Neuronal stem cell (in vitro differentiated cells): Measurements from ENCODE around the gene SLC6A7.
A peak's percentile ranks its signal among the peaks of the same experiment; 100 is the strongest.

Source experiments
- DNase-seq: peaks from one replicate; pipeline ENCODE4 v3.0.0-alpha.2; 2013; ENCODE audit warnings: low spot score
- H2AFZ ChIP-seq: one replicate; pipeline ENCODE4 v1.6.1; 2013; ENCODE audit warnings: mild to moderate bottlenecking, low read length, inconsistent platforms
- H2AK5ac ChIP-seq: 2 replicates; pipeline ENCODE4 v1.6.1; 2013; ENCODE audit warnings: low read depth, mild to moderate bottlenecking, inconsistent platforms, low read length, moderate library complexity, mixed read lengths
- H2BK120ac ChIP-seq: 2 replicates; pipeline ENCODE4 v1.6.1; 2013; ENCODE audit warnings: low read depth, mild to moderate bottlenecking, inconsistent platforms, low read length, moderate library complexity, mixed read lengths
- H2BK12ac ChIP-seq: one replicate; pipeline ENCODE4 v1.6.1; 2013; ENCODE audit warnings: low read length, inconsistent platforms
- H2BK15ac ChIP-seq: 2 replicates; pipeline ENCODE4 v1.6.1; 2013; ENCODE audit warnings: mild to moderate bottlenecking, low read length, inconsistent platforms, mixed read lengths
- H2BK5ac ChIP-seq: one replicate; pipeline ENCODE4 v1.6.1; 2013; ENCODE audit warnings: inconsistent platforms, mild to moderate bottlenecking, low read length, moderate library complexity
- H3K14ac ChIP-seq: one replicate; pipeline ENCODE4 v1.6.1; 2013; ENCODE audit warnings: low read length, inconsistent platforms
- H3K18ac ChIP-seq: 2 replicates; pipeline ENCODE4 v1.6.1; 2013; ENCODE audit warnings: low read length, inconsistent platforms
- H3K23ac ChIP-seq: 2 replicates; pipeline ENCODE4 v1.6.1; 2013; ENCODE audit warnings: low read depth, mild to moderate bottlenecking, mixed read lengths, low read length, inconsistent platforms; ENCODE audit not compliant: poor library complexity
- H3K27ac ChIP-seq: replicated peaks from 3 replicates; pipeline ENCODE4 v1.5.1; 2013; ENCODE audit warnings: low read length, inconsistent platforms
- H3K27me3 ChIP-seq, 3 experiments: 2 replicates each; pipeline ENCODE4 v1.6.1; 2013; ENCODE audit warnings: low read length in 3 of 3, mild to moderate bottlenecking in 2 of 3, inconsistent platforms in 1 of 3, low read depth in 1 of 3, mixed read lengths in 1 of 3, moderate library complexity in 1 of 3; ENCODE audit not compliant: control insufficient read depth in 3 of 3, insufficient read depth in 3 of 3
- H3K36me3 ChIP-seq, 2 donors: replicated peaks in 1 of 2; 2 replicates each; pipeline ENCODE4 v1.6.1; 2013; ENCODE audit warnings: low read length in 2 of 2; ENCODE audit not compliant: control insufficient read depth in 2 of 2, insufficient read depth in 2 of 2
- H3K4ac ChIP-seq: 2 replicates; pipeline ENCODE4 v1.6.1; 2013; ENCODE audit warnings: inconsistent platforms, mild to moderate bottlenecking, low read length, moderate library complexity
- H3K4me1 ChIP-seq, 2 donors: 1 replicate in 1 of 2; 2 replicates in 1 of 2; pipeline ENCODE4 v1.6.1; 2013; ENCODE audit warnings: low read length in 2 of 2, low read depth in 1 of 2; ENCODE audit not compliant: control insufficient read depth in 2 of 2, insufficient read depth in 1 of 2
- H3K4me2 ChIP-seq: one replicate; pipeline ENCODE4 v1.6.1; 2013; ENCODE audit warnings: mild to moderate bottlenecking, low read length, inconsistent platforms; ENCODE audit not compliant: insufficient read depth, poor library complexity, severe bottlenecking
- H3K4me3 ChIP-seq, 2 donors: 2 replicates each; pipeline ENCODE4 v1.5.1; 2013; ENCODE audit warnings: low read length in 2 of 2, mild to moderate bottlenecking in 2 of 2, inconsistent platforms in 1 of 2, moderate library complexity in 1 of 2
- H3K79me1 ChIP-seq: one replicate; pipeline ENCODE4 v1.6.1; 2013; ENCODE audit warnings: low read depth, mild to moderate bottlenecking, inconsistent platforms, low read length, moderate library complexity
- H3K9ac ChIP-seq: one replicate; pipeline ENCODE4 v1.6.1; 2013; ENCODE audit warnings: mild to moderate bottlenecking, low read depth, low read length, inconsistent platforms; ENCODE audit not compliant: poor library complexity
- H3K9me3 ChIP-seq, 2 donors: replicated peaks in 1 of 2; 2 replicates each; pipeline versions ENCODE3 to v1.6.1; 2013; ENCODE audit warnings: low read length in 2 of 2, mild to moderate bottlenecking in 2 of 2, inconsistent platforms in 1 of 2, low read depth in 1 of 2, mixed read lengths in 1 of 2, moderate library complexity in 1 of 2; ENCODE audit not compliant: control insufficient read depth in 2 of 2, insufficient read depth in 1 of 2
- H4K8ac ChIP-seq: one replicate; pipeline ENCODE4 v1.6.1; 2013; ENCODE audit warnings: low read depth, mild to moderate bottlenecking, inconsistent platforms, low read length, moderate library complexity
- H4K91ac ChIP-seq: one replicate; pipeline ENCODE4 v1.6.1; 2013; ENCODE audit warnings: low read length, low read depth, mild to moderate bottlenecking, inconsistent platforms; ENCODE audit not compliant: poor library complexity
- WGBS, 2 donors: extraction: QIAGEN DNeasy Blood & Tissue Kit; methylation state at CpG; one replicate each; pipeline ENCODE4 v1.1.7; 2013; ENCODE audit warnings: missing lambda C conversion rate in 2 of 2, mixed read lengths in 1 of 2; ENCODE audit not compliant: insufficient read length in 2 of 2, insufficient replicate concordance in 1 of 2; ENCODE audit errors: extremely low coverage in 2 of 2; 5-methylcytosine and 5-hydroxymethylcytosine counted together

Gene SLC6A7

GRCh38 chr5:150235500-150235854 lies 45.6 kb downstream of the SLC6A7 start:
- H3K23ac ChIP-seq: no peak overlapping the region
- no peak overlapping the region for H2BK12ac ChIP-seq
- no peak overlapping the region for H4K8ac ChIP-seq
- H4K91ac ChIP-seq: no peak overlapping the region
- no peak overlapping the region for H2AFZ ChIP-seq
- no peak overlapping the region for H3K4ac ChIP-seq
- H2AK5ac ChIP-seq: no peak overlapping the region
- no CpG with 5 or more reads among the region's 5 CpGs for WGBS, 2 donors
- H3K18ac ChIP-seq: no peak overlapping the region
- no peak for DNase-seq
- H3K27ac ChIP-seq: no peak overlapping the region
- no peaks in the 10 kb centered on the region for H3K4me1 ChIP-seq
- no peaks in the 10 kb centered on the region for H3K79me1 ChIP-seq
- H3K27me3 ChIP-seq: no peaks in the 10 kb centered on the region
- H3K9ac ChIP-seq: no peak overlapping the region
- no peak overlapping the region for H2BK15ac ChIP-seq
- no peaks in the 10 kb centered on the region for H3K9me3 ChIP-seq
- no peak overlapping the region for H3K4me3 ChIP-seq
- no peak overlapping the region for H3K4me2 ChIP-seq
- no peaks in the 10 kb centered on the region for H3K36me3 ChIP-seq
- H2BK120ac ChIP-seq: no peak overlapping the region
- no peak overlapping the region for H2BK5ac ChIP-seq
- no peak overlapping the region for H3K14ac ChIP-seq

DNA sequence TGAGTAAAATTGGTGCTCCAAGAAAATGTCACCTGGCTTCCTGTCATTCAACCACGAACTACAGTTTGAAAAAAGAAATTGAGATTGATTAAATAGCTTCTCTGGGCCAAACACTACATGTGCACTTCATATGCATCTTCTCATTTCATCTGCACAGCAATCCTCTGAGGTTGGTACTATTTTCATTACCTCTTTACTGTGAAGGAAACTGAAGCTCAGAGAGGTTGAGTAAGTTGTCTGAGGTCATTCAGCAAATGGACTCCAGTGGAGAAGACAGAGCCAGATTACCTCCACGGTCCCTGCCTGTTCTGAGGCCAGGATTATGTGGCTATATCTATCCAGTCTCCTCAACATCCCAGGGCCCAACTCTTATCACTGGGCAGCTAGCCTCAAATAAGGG lies 46.5 kb downstream of the SLC6A7 start:
- Histone ChIP-seq H3K9ac (no peak overlapping the region), H2BK5ac (no peak overlapping the region), H3K27ac (no peak overlapping the region), H3K4me2 (no peak overlapping the region), H2AK5ac (no peak overlapping the region), H3K18ac (no peak overlapping the region), H2BK12ac (no peak overlapping the region), H2BK15ac (no peak overlapping the region), H4K91ac (no peak overlapping the region), H3K14ac (no peak overlapping the region), H3K36me3 (no peaks in the 10 kb centered on the region), H3K9me3 (no peaks in the 10 kb centered on the region), H3K23ac (no peak overlapping the region), H3K79me1 (no peaks in the 10 kb centered on the region), H3K4me3 (no peak overlapping the region), H4K8ac (no peak overlapping the region), H2BK120ac (no peak overlapping the region), H3K4ac (no peak overlapping the region), H3K27me3 (no peaks in the 10 kb centered on the region), H3K4me1 (peaks cover 0 to under 1% of the 10 kb centered on the region in 2 donors), H2AFZ (no peak overlapping the region)
- no peak for DNase-seq
- WGBS, 2 donors: no CpG with 5 or more reads among the region's 2 CpGs

DNA sequence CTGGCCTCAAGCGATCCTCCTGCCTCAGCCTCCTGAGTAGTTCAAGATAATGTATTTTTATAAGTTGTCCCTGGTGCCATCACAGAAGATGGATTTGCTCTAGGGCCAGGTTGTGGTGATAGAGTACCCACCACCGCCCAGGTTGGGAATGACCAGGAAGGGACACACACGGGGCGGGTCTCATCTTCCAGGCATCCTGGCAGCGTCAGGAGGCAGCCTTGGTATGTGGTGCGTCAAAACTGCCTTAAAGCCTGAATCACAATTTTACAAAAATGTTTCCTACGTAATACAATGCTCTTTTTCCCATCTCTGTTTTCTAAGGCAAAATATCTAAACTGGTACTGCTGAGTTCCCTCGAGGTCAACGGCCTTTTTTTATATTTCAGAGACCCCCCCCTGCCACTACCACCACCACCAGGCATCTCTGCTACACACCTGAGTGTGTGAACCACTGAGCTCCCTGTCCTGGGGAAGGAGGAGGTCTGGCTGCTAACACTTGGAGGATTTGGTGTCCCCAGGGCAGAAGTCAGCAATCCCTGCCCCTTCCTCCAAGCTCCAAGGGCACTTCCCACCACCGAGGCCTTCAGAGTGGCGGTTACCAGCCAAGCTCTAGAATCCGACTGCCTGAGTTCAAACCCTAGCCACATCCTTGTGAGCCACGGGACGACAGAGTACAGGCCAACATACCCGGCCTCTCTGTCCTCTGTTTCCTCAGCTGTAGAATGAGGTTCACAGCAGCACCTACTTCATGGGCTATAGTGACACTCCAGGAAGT lies 47.3 kb downstream of the SLC6A7 start:
- H2BK12ac ChIP-seq: no peak overlapping the region
- H4K8ac ChIP-seq: no peak overlapping the region
- H3K9ac ChIP-seq: no peak overlapping the region
- H3K36me3 ChIP-seq: no peaks in the 10 kb centered on the region
- H3K4me3 ChIP-seq: no peak overlapping the region
- H3K79me1 ChIP-seq: no peaks in the 10 kb centered on the region
- no peak for DNase-seq
- H3K4me2 ChIP-seq: no peak overlapping the region
- no CpG with 5 or more reads among the region's 15 CpGs for WGBS, 2 donors
- H3K4ac ChIP-seq: no peak overlapping the region
- H2BK15ac ChIP-seq: no peak overlapping the region
- no peak overlapping the region for H3K14ac ChIP-seq
- H2BK120ac ChIP-seq: no peak overlapping the region
- no peak overlapping the region for H2AFZ ChIP-seq
- H2BK5ac ChIP-seq: no peak overlapping the region
- no peak overlapping the region for H3K18ac ChIP-seq
- no peak overlapping the region for H3K27ac ChIP-seq
- H3K4me1 ChIP-seq: peaks cover 3 to 8% of the 10 kb centered on the region in 2 donors
- no peak overlapping the region for H2AK5ac ChIP-seq
- no peak overlapping the region for H3K23ac ChIP-seq
- no peak overlapping the region for H4K91ac ChIP-seq
- H3K9me3 ChIP-seq: no peaks in the 10 kb centered on the region
- H3K27me3 ChIP-seq: no peaks in the 10 kb centered on the region

GRCh38 chr5:150238646-150239045 lies 48.8 kb downstream of the SLC6A7 start:
- Histone ChIP-seq H3K23ac (no peak overlapping the region), H3K4me3 (no peak overlapping the region), H3K27me3 (no peaks in the 10 kb centered on the region), H3K9me3 (no peaks in the 10 kb centered on the region), H2BK120ac (peak overlapping the region; percentile 67), H2BK5ac (no peak overlapping the region), H3K9ac (no peak overlapping the region), H3K18ac (peak overlapping the region; percentile 34), H2AFZ (no peak overlapping the region), H2BK15ac (peak overlapping the region; percentile 79), H3K27ac (no peak overlapping the region), H2BK12ac (no peak overlapping the region), H3K79me1 (no peaks in the 10 kb centered on the region), H2AK5ac (peak overlapping the region; percentile 76), H3K4ac (no peak overlapping the region), H3K4me2 (no peak overlapping the region), H4K8ac (no peak overlapping the region), H3K36me3 (no peaks in the 10 kb centered on the region), H3K14ac (no peak overlapping the region), H3K4me1 (peaks cover 10 to 14% of the 10 kb centered on the region in 2 donors), H4K91ac (no peak overlapping the region)
- WGBS, 2 donors: no CpG with 5 or more reads among the region's 10 CpGs
- no peak for DNase-seq
